HEK293T (cell line): ENCODE data around the gene GPR152.

Source experiments
- ELF4 ChIP-seq: fragments of 450-650 bp; IDR thresholded peaks from 2 replicates; pipeline ENCODE4 v1.6.1; 2017; ENCODE audit warnings: antibody characterized with exemption
- SP1 ChIP-seq: fragments of 450-650 bp; IDR thresholded peaks from 2 replicates; pipeline ENCODE4 v1.6.1; 2017
- SUZ12 ChIP-seq: fragments of 450-650 bp; IDR thresholded peaks from 2 replicates; pipeline ENCODE4 v1.6.1; 2016; ENCODE audit warnings: mild to moderate bottlenecking

- TF ChIP-seq SP1 = no peak
- no peak for TF ChIP-seq ELF4
- no peak for TF ChIP-seq SUZ12
Measured at GRCh38 chr11:67486481-67487195, 34.1 kb upstream of the GPR152 start.
